Erythroblast (primary cell): Measurements from ENCODE around the gene GPC6.
"Not testable (repeated sequence)": the region's sequence is repeated elsewhere in the genome, so short reads cannot be mapped to it uniquely, and the experiment has no call there.

Source experiments
- DNase-seq, 2 experiments: peaks; one replicate each; lab custom pipeline; 2025; lab: John Stamatoyannopoulos, UW
- GATA1 ChIP-seq: IDR thresholded peaks from 2 replicates; pipeline ENCODE4 v1.6.1; 2011; ENCODE audit warnings: low read depth, mild to moderate bottlenecking, control low read depth, low read length, moderate library complexity
- POLR2A ChIP-seq: IDR thresholded peaks from 2 replicates; pipeline ENCODE4 v1.6.1; 2011; ENCODE audit warnings: mild to moderate bottlenecking, low read length

GPC6 gene

DNA sequence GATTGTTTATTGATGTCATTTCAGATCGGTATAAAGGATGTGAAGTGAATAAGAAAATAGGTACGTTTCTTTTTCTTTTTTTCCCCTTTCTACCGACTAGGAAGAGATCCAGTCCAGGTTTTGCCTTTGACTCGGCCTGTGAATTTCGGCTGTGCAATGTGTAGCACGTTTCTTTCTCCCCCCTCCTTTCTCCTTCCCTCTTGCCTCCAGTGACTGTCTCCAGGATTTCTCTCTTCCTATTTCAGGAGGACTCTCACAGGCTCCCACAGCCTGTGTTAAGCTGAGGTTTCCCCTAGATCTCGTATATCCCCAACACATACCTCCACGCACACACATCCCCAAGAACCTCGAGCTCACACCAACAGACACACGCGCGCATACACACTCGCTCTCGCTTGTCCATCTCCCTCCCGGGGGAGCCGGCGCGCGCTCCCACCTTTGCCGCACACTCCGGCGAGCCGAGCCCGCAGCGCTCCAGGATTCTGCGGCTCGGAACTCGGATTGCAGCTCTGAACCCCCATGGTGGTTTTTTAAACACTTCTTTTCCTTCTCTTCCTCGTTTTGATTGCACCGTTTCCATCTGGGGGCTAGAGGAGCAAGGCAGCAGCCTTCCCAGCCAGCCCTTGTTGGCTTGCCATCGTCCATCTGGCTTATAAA lies at the start of gene GPC6:
Gene GPC6, plus strand, starts transcription at position 185 of the 657 bp plus-strand sequence.
- TF ChIP-seq POLR2A = no peak
- no peak for TF ChIP-seq GATA1

GRCh38 chr13:93180356-93180969 lies 46.1 kb upstream of the GPC6 start:
- TF ChIP-seq GATA1 (no peak), POLR2A (no peak)
- no peak for DNase-seq

More for the DNA sequence above, at the start of gene GPC6:
- DNase-seq = peak; percentile 1 to 2

- DNase-seq = no peak
- no peak for TF ChIP-seq POLR2A
- no peak for TF ChIP-seq GATA1
Measured at GRCh38 chr13:93182406-93182805, 44.2 kb upstream of the GPC6 start.

DNA sequence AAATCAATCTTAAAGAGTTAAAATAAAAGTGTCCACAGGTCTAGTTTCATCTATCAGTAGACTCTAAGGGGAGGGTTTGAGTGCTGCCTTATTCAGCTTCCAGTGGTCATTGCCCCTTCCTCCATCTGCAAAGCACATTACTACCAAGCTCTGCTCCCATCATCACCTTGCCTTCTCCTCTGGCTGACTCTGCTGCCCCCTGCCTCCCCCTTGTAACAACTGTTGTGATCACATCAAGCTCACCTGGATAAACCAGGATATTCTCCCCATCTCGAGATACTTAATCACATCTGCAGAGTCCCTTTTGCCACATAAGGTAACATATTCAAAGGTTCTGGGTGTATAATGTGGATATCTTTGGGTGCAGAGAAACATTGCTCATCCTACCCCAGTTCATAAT lies 43.3 kb upstream of the GPC6 start:
- no peak for TF ChIP-seq GATA1
- no peak for TF ChIP-seq POLR2A
- DNase-seq = no peak

- TF ChIP-seq POLR2A (no peak), GATA1 (no peak)
- no peak for DNase-seq
Measured at GRCh38 chr13:93190006-93190405, 36.6 kb upstream of the GPC6 start.

DNA sequence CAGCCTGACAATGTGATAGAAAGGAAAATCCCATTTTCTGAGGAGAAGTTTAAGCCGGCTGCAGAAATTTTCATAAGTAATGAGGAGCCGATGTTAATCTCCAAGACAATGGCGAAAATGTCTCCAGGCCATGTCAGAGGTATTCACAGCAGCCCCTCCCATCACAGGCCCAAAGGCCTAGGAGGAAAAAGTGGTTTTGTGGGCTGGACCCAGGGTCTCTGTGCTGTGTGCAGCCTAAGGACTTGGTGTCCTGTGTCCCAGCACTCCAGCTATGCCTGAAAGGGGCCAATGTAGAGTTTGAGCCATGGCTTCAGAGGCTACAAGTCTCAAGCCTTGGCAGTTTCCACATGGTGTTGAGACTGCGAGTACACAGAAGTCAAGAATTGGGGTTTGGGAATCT lies 32.9 kb upstream of the GPC6 start:
- TF ChIP-seq POLR2A (no peak), GATA1 (no peak)
- no peak for DNase-seq

- TF ChIP-seq POLR2A = no peak
- no peak for TF ChIP-seq GATA1
- no peak for DNase-seq
Measured at GRCh38 chr13:93199856-93200255, 26.8 kb upstream of the GPC6 start.

GRCh38 chr13:93200626-93201025 lies 26.0 kb upstream of the GPC6 start:
- peak in 1 of 2 experiments; percentile 4 for DNase-seq
- TF ChIP-seq POLR2A (no peak), GATA1 (no peak)

DNA sequence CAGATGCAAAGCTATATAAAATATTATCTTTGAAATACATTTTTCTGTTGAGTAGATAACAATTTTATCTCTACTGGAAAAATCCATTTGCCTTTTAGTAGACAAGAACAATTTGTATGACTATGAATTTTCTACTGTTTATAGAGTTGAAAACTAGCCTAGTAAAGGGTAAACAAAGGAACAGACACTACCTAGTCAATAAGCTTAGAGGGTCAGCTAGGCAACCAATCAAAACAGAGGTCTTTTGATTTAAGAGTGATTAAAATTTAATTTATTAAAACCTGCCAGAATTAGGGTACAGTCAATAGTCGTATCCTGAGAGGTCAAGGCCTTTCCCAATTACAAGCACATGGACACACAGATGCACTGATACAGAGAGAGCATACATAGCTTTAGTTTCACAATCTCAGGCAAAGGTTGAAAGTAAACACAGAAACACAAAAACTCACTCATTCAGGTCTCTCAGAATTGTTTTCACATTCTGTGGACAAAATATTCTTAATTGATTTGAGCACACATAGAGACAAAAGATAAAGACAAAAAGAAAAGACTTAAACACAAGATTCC lies 24.5 kb upstream of the GPC6 start:
- TF ChIP-seq GATA1 (no peak), POLR2A (no peak)
- DNase-seq = no peak

GRCh38 chr13:93206778-93207392 lies 19.7 kb upstream of the GPC6 start:
- DNase-seq = not testable (repeated sequence)

DNA sequence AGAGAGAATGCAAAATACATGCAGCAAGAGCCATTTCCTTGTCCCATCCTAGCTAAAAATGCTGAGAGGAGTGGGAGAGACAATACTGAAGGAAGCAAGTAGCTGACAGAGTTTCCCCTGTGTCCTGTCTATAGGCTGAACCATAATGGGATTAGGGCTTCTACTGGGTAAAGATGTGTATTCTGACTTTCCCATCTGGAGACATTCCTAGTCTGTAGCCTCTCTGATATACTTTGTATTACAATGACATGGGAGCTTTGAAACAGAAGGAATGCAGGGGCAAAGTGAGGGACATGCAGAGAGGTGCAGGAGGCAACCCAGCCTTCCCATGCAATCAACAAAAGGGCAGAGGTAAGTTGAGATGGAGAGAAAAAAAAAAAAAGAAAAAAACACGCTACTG lies 10.5 kb upstream of the GPC6 start:
- DNase-seq = no peak
- TF ChIP-seq POLR2A (no peak), GATA1 (no peak)

DNA sequence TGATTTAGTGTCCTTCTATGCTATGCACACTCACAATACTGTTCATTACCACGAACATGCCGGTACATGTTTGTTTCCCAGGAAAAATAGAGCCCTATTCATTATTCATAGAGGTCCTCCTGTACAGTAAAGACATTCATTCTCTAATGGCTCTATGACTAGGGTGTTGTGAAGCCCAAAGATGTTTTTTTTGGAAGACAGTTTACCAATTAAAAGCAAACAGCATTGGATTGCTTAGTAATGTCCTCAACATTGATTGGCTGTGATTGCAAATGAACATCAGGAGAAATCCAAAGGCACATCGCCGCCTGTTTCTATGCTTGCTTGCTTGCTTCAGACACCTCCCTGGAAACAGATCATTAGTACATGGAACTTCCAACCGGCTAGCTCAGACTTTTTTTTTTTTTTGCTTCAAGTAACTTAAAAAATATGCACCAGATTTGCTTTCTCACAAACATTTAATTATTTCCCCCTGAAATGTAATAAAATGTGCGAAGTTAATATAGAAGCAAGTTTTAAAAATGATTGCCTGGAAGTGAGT lies 8.8 kb upstream of the GPC6 start:
- DNase-seq = no peak
- TF ChIP-seq POLR2A = no peak
- TF ChIP-seq GATA1 = no peak

DNA sequence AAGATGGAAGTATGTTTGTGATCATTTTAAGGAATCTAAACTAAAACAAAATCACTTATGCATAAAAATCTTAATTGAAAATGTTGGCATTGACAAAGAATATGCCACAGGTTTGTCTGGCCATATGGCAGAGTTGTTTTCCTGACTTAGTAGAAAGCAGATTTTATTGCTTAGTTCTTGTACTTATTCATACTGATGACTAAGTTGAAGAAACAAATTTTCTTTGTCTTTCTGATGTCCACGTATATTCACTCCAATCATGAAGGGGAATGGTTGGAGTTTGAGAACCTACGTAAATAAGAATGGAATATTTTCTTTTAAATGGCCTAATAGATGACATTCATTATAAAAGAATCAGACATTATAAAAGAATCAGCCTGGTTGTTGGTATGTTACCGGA lies 8.0 kb upstream of the GPC6 start:
- no peak for TF ChIP-seq GATA1
- TF ChIP-seq POLR2A = no peak
- no peak for DNase-seq

DNA sequence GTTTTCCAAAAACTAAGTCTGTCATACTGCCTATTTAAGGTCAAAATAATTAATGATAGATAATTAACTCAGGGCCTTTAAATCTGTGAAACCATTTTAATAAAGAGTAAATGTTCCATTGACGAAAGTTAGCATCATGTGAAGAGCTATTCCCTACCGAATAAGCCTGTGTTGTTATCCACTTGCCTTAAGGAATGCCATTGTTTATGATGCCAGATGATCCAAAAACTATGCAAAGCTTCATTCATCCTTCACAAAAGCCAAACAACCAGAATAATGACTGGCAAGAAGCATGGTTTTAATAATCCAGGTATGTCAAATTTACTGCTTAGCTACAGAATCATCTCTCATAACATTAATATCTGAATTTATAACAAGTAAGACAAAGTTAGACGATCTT lies 6.5 kb upstream of the GPC6 start:
- DNase-seq = no peak
- TF ChIP-seq GATA1 = no peak
- no peak for TF ChIP-seq POLR2A

- DNase-seq = no peak
Measured at GRCh38 chr13:93222976-93223375, 3.6 kb upstream of the GPC6 start.

More at GRCh38 chr13:93222976-93223375, 3.6 kb upstream of the GPC6 start:
- TF ChIP-seq POLR2A (no peak), GATA1 (no peak)
